AG10803 (cell line): Measurements from ENCODE around the gene S100A5.

Experiments used
- DNase-seq: peaks from one replicate; pipeline ENCODE4 v3.0.0; 2010; ENCODE audit warnings: low read depth
- H3K4me3 ChIP-seq: 2 replicates; pipeline ENCODE4 v1.5.1; 2011; ENCODE audit warnings: mild to moderate bottlenecking, low read length, control low read depth
- TF ChIP-seq, protein P1 (sequence below): conservative IDR thresholded peaks from 2 replicates; pipeline ENCODE4 v1.5.1; 2011; ENCODE audit warnings: mild to moderate bottlenecking, low read length, control low read depth, inconsistent platforms

The S100A5 gene

DNA sequence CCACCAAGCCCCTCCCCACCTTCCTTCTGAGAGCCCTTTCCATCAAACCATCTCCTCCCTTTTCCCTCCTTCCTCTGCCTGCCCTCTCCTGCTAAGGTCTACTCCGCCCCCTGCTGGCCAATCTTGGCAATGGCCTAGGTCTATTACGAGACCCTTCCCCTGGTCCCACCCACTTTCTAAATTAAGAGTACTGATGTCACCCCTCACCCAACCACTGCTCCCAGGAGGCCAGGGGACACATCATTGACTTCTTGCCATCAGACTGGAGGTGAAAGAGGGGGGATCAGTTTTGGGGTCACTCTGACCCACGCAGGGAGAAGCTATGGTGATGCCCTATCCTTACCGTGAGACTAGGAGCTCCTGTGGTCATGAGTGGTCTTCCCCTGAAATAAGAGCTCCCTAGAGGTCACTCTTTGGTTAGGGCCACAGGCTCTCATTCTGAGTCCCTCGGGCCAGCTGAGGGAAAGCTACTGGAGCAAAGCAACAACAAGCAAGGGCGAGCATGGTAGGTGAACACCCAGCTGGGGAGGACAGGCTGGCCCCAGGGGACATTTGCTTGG, 45.7 kb downstream of the S100A5 start:
- TF ChIP-seq, protein P1, sequence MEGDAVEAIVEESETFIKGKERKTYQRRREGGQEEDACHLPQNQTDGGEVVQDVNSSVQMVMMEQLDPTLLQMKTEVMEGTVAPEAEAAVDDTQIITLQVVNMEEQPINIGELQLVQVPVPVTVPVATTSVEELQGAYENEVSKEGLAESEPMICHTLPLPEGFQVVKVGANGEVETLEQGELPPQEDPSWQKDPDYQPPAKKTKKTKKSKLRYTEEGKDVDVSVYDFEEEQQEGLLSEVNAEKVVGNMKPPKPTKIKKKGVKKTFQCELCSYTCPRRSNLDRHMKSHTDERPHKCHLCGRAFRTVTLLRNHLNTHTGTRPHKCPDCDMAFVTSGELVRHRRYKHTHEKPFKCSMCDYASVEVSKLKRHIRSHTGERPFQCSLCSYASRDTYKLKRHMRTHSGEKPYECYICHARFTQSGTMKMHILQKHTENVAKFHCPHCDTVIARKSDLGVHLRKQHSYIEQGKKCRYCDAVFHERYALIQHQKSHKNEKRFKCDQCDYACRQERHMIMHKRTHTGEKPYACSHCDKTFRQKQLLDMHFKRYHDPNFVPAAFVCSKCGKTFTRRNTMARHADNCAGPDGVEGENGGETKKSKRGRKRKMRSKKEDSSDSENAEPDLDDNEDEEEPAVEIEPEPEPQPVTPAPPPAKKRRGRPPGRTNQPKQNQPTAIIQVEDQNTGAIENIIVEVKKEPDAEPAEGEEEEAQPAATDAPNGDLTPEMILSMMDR, result peak; percentile 94
- peak; percentile 45 for DNase-seq
- H3K4me3 ChIP-seq, result no peak overlapping the region

DNA sequence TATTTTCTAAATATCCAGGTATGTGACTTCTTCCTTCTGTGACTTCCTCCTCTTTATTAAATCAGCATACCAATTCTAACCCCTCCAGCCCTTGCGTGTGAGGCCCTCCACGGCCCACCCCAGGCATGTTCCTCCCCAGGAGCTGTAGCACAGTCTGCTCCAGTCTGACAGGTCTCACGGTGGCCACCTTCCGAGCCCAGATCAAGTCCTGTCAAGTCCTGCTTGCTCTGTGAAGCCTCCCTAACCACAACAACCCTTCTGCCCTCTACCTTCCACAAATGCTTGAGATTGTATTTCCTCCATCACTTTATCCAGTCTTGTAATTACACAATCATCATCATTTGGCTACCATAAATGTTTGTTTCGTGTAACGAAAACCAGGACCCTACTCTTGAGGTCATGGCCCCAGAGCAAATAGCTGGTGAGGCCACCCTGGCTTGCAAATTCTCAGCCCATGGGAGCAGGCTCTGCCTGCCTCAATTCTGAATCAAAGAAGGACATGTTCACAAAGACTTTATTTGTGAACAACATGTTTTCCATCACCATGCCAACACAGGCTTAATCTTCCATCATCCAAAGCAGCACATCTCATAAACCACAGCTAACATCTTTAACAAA, 47.3 kb downstream of the S100A5 start:
- no peak for DNase-seq
- TF ChIP-seq, protein P1, result no peak
- no peak overlapping the region for H3K4me3 ChIP-seq

DNA sequence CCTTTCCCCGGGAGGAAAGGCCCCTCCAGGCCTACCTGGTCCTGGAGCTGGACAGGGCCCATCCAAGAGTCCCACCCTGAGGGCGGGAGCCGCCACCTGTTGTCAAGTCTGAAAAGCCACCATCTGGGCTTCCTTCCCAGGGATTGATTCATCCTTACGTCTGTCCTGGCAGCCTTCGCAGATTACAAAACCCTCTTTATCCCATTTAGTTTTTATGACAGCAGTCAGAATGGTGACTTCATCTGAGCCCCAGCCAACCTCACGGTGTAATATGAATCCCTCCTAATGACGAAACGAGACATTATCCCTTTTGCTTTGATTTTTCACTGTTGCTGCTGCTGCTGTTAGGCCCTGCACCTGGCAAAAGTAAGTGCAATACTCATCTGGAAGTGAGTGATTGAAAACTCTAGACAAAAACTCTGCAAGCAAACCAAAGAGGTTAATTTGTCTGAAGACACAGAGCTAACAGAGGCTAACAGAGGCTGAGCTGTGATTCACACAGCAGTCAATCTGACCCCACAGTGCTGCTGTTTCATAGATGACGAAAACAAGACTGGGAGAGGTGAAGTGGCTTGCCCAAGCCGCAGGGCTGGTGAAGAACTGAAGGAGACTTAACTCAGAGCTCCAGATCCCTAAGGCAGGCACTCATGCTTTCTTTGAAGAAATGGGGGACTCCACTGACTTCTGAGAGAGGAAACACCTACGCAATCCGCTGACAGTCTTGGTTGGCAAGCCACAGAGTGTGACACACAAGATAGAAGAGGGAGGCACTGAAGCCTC, 50.3 kb downstream of the S100A5 start:
- DNase-seq, result peak; percentile 92
- TF ChIP-seq, protein P1, result peak; percentile 12; the same call in 1 of the 2 replicates
- H3K4me3 ChIP-seq, result no peak overlapping the region

DNA sequence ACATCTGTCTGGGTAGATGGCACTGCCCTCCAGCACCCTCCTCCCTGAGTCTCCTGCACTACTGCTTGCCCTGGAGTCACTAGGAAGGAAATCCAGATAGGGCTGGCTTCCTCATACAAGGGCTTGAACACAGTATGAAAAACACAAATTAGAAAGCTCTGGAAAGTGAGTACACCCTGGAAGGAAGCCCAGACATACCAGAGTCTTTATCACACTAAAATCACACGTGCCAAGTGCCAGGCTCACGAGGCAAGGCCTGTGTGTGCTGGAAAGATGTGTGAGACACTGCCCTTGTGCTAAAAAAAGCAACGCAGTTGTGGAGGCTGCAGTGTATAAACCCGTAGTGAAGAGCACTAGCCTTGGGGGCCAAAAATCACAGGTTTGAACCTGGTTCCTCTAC, 52.0 kb downstream of the S100A5 start:
- peak; percentile 32 for DNase-seq
- H3K4me3 ChIP-seq, result no peak overlapping the region
- TF ChIP-seq, protein P1, result no peak

DNA sequence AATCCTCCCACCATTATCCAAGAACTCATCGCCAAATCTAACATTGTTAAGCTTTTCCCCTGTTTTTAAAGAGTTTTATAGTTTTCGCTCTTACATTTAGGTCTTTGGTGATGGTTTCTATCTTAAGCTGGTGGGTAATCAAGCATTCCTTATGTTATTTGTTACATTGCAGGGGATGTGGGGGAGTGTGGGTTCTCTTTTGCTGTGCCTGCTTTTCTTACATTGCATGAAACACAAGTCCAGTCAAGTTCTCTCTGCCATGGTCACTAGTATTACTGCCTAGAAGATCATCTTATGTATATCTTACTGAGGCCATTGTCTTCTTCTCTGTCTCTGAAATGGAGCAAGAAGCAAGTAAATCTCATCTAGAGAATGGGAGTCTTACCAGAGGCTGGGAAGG, 53.0 kb downstream of the S100A5 start:
- DNase-seq, result no peak
- H3K4me3 ChIP-seq, result no peak overlapping the region
- TF ChIP-seq, protein P1, result no peak
